GM23338 (cell line): ENCODE measurements around the gene ZBTB7A. TPM values are rescaled to one million over a fixed set of nuclear protein-coding genes. Genes with fewer than 3 reads are reported as not detected.

ENCODE experiments used
- ATAC-seq: fragments of 200-7000 bp; cut with Tn5 transposase; 3 replicates; pipeline ENCODE4 v1.9.1; 2020
- DNase-seq: peaks from one replicate; pipeline ENCODE4 v3.0.0-alpha.2; 2015; ENCODE audit warnings: low spot score
- H2AFZ ChIP-seq: fragments of 200-600 bp; sonication (generic); 2 replicates; pipeline ENCODE4 v1.8.0; 2016; ENCODE audit warnings: antibody characterized with exemption, mild to moderate bottlenecking, moderate library complexity
- H3F3A ChIP-seq: fragments of 200-600 bp; sonication (generic); replicated peaks from 2 replicates; pipeline ENCODE4 v1.8.0; 2017; ENCODE audit warnings: antibody characterized with exemption, mixed run types, low read depth
- H3K27ac ChIP-seq: fragments of 200-600 bp; sonication (generic); 2 replicates; pipeline ENCODE4 v1.6.1; 2016; ENCODE audit warnings: low read depth
- H3K27me3 ChIP-seq: fragments of 200-600 bp; sonication (generic); 2 replicates; pipeline ENCODE4 v1.8.0; 2016; ENCODE audit warnings: mild to moderate bottlenecking, mixed run types, moderate library complexity; ENCODE audit not compliant: insufficient read depth
- H3K36me3 ChIP-seq: fragments of 200-600 bp; sonication (generic); 2 replicates; pipeline ENCODE4 v1.8.0; 2016; ENCODE audit warnings: mild to moderate bottlenecking; ENCODE audit not compliant: insufficient read depth
- H3K4me1 ChIP-seq: fragments of 200-600 bp; sonication (generic); 2 replicates; pipeline ENCODE4 v1.8.0; 2016; ENCODE audit warnings: mild to moderate bottlenecking, moderate library complexity; ENCODE audit not compliant: insufficient read depth
- H3K4me2 ChIP-seq: fragments of 200-600 bp; sonication (generic); 2 replicates; pipeline ENCODE4 v1.7.1; 2017; ENCODE audit warnings: mixed run types
- H3K4me3 ChIP-seq: fragments of 200-600 bp; sonication (generic); 2 replicates; pipeline ENCODE4 v1.6.1; 2016; ENCODE audit warnings: mixed run types
- H3K79me2 ChIP-seq: fragments of 200-600 bp; sonication (generic); replicated peaks from 2 replicates; pipeline ENCODE4 v1.8.0; 2017; ENCODE audit warnings: mild to moderate bottlenecking; ENCODE audit not compliant: insufficient read depth
- H3K9me2 ChIP-seq: fragments of 200-600 bp; sonication (generic); 2 replicates; pipeline ENCODE4 v1.8.0; 2017; ENCODE audit not compliant: insufficient read depth
- H4K20me1 ChIP-seq: fragments of 200-600 bp; sonication (generic); replicated peaks from 2 replicates; pipeline ENCODE4 v1.8.0; 2017; ENCODE audit warnings: mild to moderate bottlenecking; ENCODE audit not compliant: insufficient read depth
- H3K27ac Mint-ChIP-seq: 2 replicates; pipeline ENCODE4 v1.8.0; 2020; ENCODE audit warnings: inconsistent platforms, mild to moderate bottlenecking, moderate library complexity, mixed read lengths
- H3K27me3 Mint-ChIP-seq: 3 replicates; pipeline ENCODE4 v1.8.0; 2022; ENCODE audit warnings: low read depth, mild to moderate bottlenecking, moderate library complexity, mixed read lengths, inconsistent platforms; ENCODE audit not compliant: insufficient read depth, poor library complexity
- H3K36me3 Mint-ChIP-seq: 3 replicates; pipeline ENCODE4 v1.8.0; 2021; ENCODE audit warnings: low read depth, mild to moderate bottlenecking, inconsistent platforms, moderate library complexity, mixed read lengths
- H3K4me1 Mint-ChIP-seq: 3 replicates; pipeline ENCODE4 v1.8.0; 2020; ENCODE audit warnings: mild to moderate bottlenecking, inconsistent platforms, mixed read lengths
- H3K4me3 Mint-ChIP-seq: 3 replicates; pipeline ENCODE4 v1.8.0; 2021; ENCODE audit warnings: moderate library complexity, mild to moderate bottlenecking, inconsistent platforms, mixed read lengths
- H3K9me3 Mint-ChIP-seq: 3 replicates; pipeline ENCODE4 v1.8.0; 2020; ENCODE audit warnings: moderate library complexity, mild to moderate bottlenecking, inconsistent platforms, mixed read lengths
- CREB1 ChIP-seq: fragments of 250-450 bp; sonication (Bioruptor Pico); IDR thresholded peaks from 2 replicates; pipeline ENCODE4 v1.5.0; 2020; ENCODE audit warnings: low read depth, mild to moderate bottlenecking, moderate library complexity
- CTCF ChIP-seq, 2 experiments: fragments of 200-600 bp in 1 of 2; sonication (generic) in 1 of 2; conservative IDR thresholded peaks; 2 replicates each; pipeline versions ENCODE4 v1.5.1 to v1.6.1; 2016 to 2017; ENCODE audit warnings: antibody characterized with exemption in 2 of 2, low read depth in 2 of 2, mild to moderate bottlenecking in 2 of 2, moderate library complexity in 1 of 2
- EZH2 ChIP-seq: fragments of 200-600 bp; sonication (generic); IDR thresholded peaks from one replicate; pipeline ENCODE4 v1.8.0; 2017; ENCODE audit warnings: antibody characterized with exemption, mild to moderate bottlenecking, low read depth; ENCODE audit not compliant: unreplicated experiment
- EZH2phosphoT487 ChIP-seq: fragments of 200-600 bp; sonication (generic); IDR thresholded peaks from one replicate; pipeline ENCODE4 v1.8.1; 2018; ENCODE audit warnings: antibody characterized with exemption; ENCODE audit not compliant: unreplicated experiment
- JUNB ChIP-seq: IDR thresholded peaks from one replicate; pipeline ENCODE4 v1.6.1; 2016; ENCODE audit warnings: antibody characterized with exemption; ENCODE audit not compliant: unreplicated experiment
- NANOG ChIP-seq: IDR thresholded peaks from 2 replicates; pipeline ENCODE4 v1.6.1; 2016; ENCODE audit warnings: antibody characterized with exemption, borderline replicate concordance
- POLR2AphosphoS5 ChIP-seq: IDR thresholded peaks from 2 replicates; pipeline ENCODE4 v1.6.1; 2016; ENCODE audit warnings: antibody characterized with exemption, low read depth
- REST ChIP-seq: IDR thresholded peaks from one replicate; pipeline ENCODE4 v1.6.1; 2018; ENCODE audit warnings: antibody characterized with exemption; ENCODE audit not compliant: unreplicated experiment
- STAT1 ChIP-seq: IDR thresholded peaks from one replicate; pipeline ENCODE4 v1.6.1; 2016; ENCODE audit warnings: antibody characterized with exemption; ENCODE audit not compliant: unreplicated experiment
- ZNF114 ChIP-seq: fragments of 250-450 bp; sonication (Bioruptor Pico); IDR thresholded peaks from 2 replicates; pipeline ENCODE4 v1.5.0; 2020; ENCODE audit warnings: mild to moderate bottlenecking, moderate library complexity
- ZNF331 ChIP-seq: fragments of 250-450 bp; sonication (Bioruptor Pico); IDR thresholded peaks from 2 replicates; pipeline ENCODE4 v1.5.0; 2020; ENCODE audit warnings: low read depth, mild to moderate bottlenecking, moderate library complexity
- polyA plus RNA-seq: library from polyadenylated mRNA; unstranded; fragments of >200 nt; fragmentation: Nextera tagmentation; extraction: Ambion mirVana; gene quantifications from 2 replicates; pipeline ENCODE4 v1.2.1, GENCODE V29; 2016
- total RNA-seq: library from RNA; depleted of rRNA; stranded (reverse); fragments of >200 nt; shearing (Covaris generic); gene quantifications from 2 replicates; pipeline ENCODE4 v1.2.3, GENCODE V29; 2014
- TF ChIP-seq, protein P1 (sequence below): fragments of 250-450 bp; sonication (Bioruptor Pico); IDR thresholded peaks from 2 replicates; pipeline ENCODE4 v1.5.0; 2020; ENCODE audit warnings: mild to moderate bottlenecking, moderate library complexity
- TF ChIP-seq, protein P2 (sequence below): IDR thresholded peaks from 2 replicates; pipeline ENCODE4 v1.6.1; 2016; ENCODE audit warnings: antibody characterized with exemption

ZBTB7A gene
- total and polyA plus RNA-seq, 2 experiments from 2014 or later = 9.5 to 35.0 TPM

- Histone ChIP-seq H3K36me3 (no peaks in the 10 kb centered on the region; the same call in 1 of the 2 replicates), H3K79me2 (no peaks in the 10 kb centered on the region), H3K4me1 (no peaks in the 10 kb centered on the region), H3K4me2 (no peak overlapping the region), H3K27ac (no peak overlapping the region), H3K4me3 (no peak overlapping the region), H3K27me3 (no peaks in the 10 kb centered on the region), H2AFZ (no peak overlapping the region), H3F3A (peaks cover 15% of the 10 kb centered on the region; the same call in 1 of the 2 replicates), H4K20me1 (no peaks in the 10 kb centered on the region; the same call in 1 of the 2 replicates), H3K9me2 (no peaks in the 10 kb centered on the region)
- ATAC-seq (no peak), DNase-seq (no peak)
- Mint-ChIP-seq H3K4me1 (no peaks in the 10 kb centered on the region; the same call in 2 of the 3 replicates), H3K9me3 (no peaks in the 10 kb centered on the region; the same call in 2 of the 3 replicates), H3K27ac (no peak overlapping the region), H3K27me3 (peaks cover 11% of the 10 kb centered on the region), H3K4me3 (no peak overlapping the region), H3K36me3 (peaks cover 14% of the 10 kb centered on the region)
- no peak for TF ChIP-seq EZH2phosphoT487
- TF ChIP-seq REST = no peak
- TF ChIP-seq, protein P1, sequence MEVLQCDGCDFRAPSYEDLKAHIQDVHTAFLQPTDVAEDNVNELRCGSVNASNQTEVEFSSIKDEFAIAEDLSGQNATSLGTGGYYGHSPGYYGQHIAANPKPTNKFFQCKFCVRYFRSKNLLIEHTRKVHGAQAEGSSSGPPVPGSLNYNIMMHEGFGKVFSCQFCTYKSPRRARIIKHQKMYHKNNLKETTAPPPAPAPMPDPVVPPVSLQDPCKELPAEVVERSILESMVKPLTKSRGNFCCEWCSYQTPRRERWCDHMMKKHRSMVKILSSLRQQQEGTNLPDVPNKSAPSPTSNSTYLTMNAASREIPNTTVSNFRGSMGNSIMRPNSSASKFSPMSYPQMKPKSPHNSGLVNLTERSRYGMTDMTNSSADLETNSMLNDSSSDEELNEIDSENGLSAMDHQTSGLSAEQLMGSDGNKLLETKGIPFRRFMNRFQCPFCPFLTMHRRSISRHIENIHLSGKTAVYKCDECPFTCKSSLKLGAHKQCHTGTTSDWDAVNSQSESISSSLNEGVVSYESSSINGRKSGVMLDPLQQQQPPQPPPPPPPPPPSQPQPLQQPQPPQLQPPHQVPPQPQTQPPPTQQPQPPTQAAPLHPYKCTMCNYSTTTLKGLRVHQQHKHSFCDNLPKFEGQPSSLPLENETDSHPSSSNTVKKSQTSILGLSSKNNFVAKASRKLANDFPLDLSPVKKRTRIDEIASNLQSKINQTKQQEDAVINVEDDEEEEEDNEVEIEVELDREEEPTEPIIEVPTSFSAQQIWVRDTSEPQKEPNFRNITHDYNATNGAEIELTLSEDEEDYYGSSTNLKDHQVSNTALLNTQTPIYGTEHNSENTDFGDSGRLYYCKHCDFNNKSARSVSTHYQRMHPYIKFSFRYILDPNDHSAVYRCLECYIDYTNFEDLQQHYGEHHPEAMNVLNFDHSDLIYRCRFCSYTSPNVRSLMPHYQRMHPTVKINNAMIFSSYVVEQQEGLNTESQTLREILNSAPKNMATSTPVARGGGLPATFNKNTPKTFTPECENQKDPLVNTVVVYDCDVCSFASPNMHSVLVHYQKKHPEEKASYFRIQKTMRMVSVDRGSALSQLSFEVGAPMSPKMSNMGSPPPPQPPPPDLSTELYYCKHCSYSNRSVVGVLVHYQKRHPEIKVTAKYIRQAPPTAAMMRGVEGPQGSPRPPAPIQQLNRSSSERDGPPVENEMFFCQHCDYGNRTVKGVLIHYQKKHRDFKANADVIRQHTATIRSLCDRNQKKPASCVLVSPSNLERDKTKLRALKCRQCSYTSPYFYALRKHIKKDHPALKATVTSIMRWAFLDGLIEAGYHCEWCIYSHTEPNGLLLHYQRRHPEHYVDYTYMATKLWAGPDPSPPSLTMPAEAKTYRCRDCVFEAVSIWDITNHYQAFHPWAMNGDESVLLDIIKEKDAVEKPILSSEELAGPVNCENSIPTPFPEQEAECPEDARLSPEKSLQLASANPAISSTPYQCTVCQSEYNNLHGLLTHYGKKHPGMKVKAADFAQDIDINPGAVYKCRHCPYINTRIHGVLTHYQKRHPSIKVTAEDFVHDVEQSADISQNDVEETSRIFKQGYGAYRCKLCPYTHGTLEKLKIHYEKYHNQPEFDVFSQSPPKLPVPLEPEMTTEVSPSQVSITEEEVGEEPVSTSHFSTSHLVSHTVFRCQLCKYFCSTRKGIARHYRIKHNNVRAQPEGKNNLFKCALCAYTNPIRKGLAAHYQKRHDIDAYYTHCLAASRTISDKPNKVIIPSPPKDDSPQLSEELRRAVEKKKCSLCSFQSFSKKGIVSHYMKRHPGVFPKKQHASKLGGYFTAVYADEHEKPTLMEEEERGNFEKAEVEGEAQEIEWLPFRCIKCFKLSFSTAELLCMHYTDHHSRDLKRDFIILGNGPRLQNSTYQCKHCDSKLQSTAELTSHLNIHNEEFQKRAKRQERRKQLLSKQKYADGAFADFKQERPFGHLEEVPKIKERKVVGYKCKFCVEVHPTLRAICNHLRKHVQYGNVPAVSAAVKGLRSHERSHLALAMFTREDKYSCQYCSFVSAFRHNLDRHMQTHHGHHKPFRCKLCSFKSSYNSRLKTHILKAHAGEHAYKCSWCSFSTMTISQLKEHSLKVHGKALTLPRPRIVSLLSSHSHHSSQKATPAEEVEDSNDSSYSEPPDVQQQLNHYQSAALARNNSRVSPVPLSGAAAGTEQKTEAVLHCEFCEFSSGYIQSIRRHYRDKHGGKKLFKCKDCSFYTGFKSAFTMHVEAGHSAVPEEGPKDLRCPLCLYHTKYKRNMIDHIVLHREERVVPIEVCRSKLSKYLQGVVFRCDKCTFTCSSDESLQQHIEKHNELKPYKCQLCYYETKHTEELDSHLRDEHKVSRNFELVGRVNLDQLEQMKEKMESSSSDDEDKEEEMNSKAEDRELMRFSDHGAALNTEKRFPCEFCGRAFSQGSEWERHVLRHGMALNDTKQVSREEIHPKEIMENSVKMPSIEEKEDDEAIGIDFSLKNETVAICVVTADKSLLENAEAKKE = no peak
- no peak for TF ChIP-seq CTCF (conservative IDR thresholded peaks at IDR 0.05; ENCODE audit: low read depth in 2 of 2)
- TF ChIP-seq CREB1 (CRISPR knock-in tag) = no peak
- TF ChIP-seq, protein P2, sequence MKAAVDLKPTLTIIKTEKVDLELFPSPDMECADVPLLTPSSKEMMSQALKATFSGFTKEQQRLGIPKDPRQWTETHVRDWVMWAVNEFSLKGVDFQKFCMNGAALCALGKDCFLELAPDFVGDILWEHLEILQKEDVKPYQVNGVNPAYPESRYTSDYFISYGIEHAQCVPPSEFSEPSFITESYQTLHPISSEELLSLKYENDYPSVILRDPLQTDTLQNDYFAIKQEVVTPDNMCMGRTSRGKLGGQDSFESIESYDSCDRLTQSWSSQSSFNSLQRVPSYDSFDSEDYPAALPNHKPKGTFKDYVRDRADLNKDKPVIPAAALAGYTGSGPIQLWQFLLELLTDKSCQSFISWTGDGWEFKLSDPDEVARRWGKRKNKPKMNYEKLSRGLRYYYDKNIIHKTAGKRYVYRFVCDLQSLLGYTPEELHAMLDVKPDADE = no peak
- TF ChIP-seq ZNF114 = no peak
- TF ChIP-seq STAT1 = no peak
- TF ChIP-seq NANOG = no peak
- no peak for TF ChIP-seq JUNB
- no peak for TF ChIP-seq EZH2
- TF ChIP-seq POLR2AphosphoS5 = no peak
- no peak for TF ChIP-seq ZNF331 (CRISPR knock-in tag)
Measured at GRCh38 chr19:4037301-4037949, 29.3 kb downstream of the ZBTB7A start.
